Activated CD4-positive, alpha-beta T cell treated with anti-CD3 and anti-CD28 coated beads, Interleukin-2, amount 10 ng/mL, durations not matched to agents 7 days and 5 days (primary cell): ENCODE data around the gene OMP. TPM values are rescaled to one million over a fixed set of nuclear protein-coding genes. Genes with fewer than 3 reads are reported as not detected.

ENCODE experiments used
- CTCF ChIA-PET: fragments of 350-600 bp; sonication (Branson Sonifier 250); formaldehyde crosslinking; loops from one replicate; lab custom pipeline; 2021; ENCODE audit warnings: antibody characterized with exemption; lab: Charles Lee
- POLR2A ChIA-PET: fragments of 350-600 bp; sonication (Branson Sonifier 250); formaldehyde crosslinking; loops from one replicate; lab custom pipeline; 2021; ENCODE audit warnings: antibody characterized with exemption; lab: Charles Lee
- DNase-seq: peaks from one replicate; pipeline ENCODE4 v3.0.0-alpha.2; 2020
- H3K27ac Mint-ChIP-seq: one replicate; pipeline ENCODE4 v1.8.0; 2021; ENCODE audit warnings: mild to moderate bottlenecking, moderate library complexity, mixed read lengths
- H3K27me3 Mint-ChIP-seq: one replicate; pipeline ENCODE4 v1.8.0; 2021; ENCODE audit warnings: mixed read lengths
- H3K36me3 Mint-ChIP-seq: one replicate; pipeline ENCODE4 v1.8.0; 2021; ENCODE audit warnings: low read depth, mixed read lengths
- H3K4me1 Mint-ChIP-seq: one replicate; pipeline ENCODE4 v1.8.0; 2021; ENCODE audit warnings: mixed read lengths
- H3K4me3 Mint-ChIP-seq: one replicate; pipeline ENCODE4 v1.8.0; 2021; ENCODE audit warnings: mild to moderate bottlenecking, moderate library complexity, mixed read lengths
- H3K9me3 Mint-ChIP-seq: one replicate; pipeline ENCODE4 v1.8.0; 2021; ENCODE audit warnings: mixed read lengths
- total RNA-seq, 2 experiments: library from RNA; stranded (reverse); gene quantifications; one replicate each; pipeline ENCODE4 v1.2.3, GENCODE V29; 2021

OMP gene
- total RNA-seq, 2 experiments from 2014 or later, result not detected

GRCh38 chr11:77071671-77072605 is 30.7 kb upstream of the OMP start:
- DNase-seq, result no peak
- Mint-ChIP-seq H3K4me3 (no peak overlapping the region), H3K9me3 (no peaks in the 10 kb centered on the region), H3K36me3 (no peaks in the 10 kb centered on the region), H3K27me3 (peaks cover 5% of the 10 kb centered on the region), H3K4me1 (peaks cover 19% of the 10 kb centered on the region), H3K27ac (no peak overlapping the region)
- CTCF ChIA-PET, result interaction anchor here (2.2 kb wide), 1 partner anchor 11 kb away, joined by 9 read pairs; no protein-coding TSS in a partner anchor
- POLR2A ChIA-PET, result no interaction called here

GRCh38 chr11:77072851-77073327 is 29.8 kb upstream of the OMP start:
- no peak for DNase-seq
- no peak overlapping the region for H3K27ac Mint-ChIP-seq
- no peak overlapping the region for H3K4me3 Mint-ChIP-seq
- no peaks in the 10 kb centered on the region for H3K9me3 Mint-ChIP-seq
- no peaks in the 10 kb centered on the region for H3K36me3 Mint-ChIP-seq
- peaks cover 8% of the 10 kb centered on the region for H3K27me3 Mint-ChIP-seq
- ChIA-PET POLR2A (no interaction called here), CTCF (interaction anchor here (2.2 to 2.4 kb wide), 2 partner anchors 10 to 18 kb away, joined by 8 to 9 read pairs; no protein-coding TSS in a partner anchor)
- peaks cover 19% of the 10 kb centered on the region for H3K4me1 Mint-ChIP-seq

DNA sequence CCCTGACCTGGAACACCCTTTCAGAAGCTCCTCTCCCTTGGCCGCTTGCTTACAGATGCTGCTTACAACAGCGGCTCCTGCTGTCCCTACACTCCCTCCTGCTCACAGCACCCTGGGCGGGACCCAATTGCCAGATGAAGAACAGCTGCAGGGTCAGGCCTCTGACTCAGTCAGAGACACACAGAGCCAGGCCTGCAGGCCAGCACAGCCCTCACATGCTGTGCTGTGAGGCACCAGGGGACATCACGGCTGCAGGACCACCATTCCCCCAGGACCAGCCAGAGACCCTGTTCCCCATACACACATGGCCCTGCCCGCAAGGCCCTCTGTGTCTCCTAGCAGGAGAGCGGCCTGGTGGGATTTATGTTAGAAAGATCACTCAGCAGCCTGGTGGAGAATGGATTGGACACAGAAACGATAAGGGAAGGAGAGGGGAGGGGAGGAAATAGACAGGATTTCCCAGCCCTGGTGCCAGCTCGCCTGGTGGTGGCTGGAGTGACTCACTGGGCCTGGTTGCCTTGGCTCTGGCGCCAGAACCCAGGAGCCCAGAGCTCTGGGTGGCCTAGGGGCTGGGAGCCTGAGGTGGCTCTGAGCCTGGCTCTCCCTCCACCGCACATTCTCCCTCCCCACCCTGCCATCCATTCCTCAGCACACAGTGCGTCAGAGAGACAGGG is 29.2 kb upstream of the OMP start:
- Mint-ChIP-seq H3K36me3 (no peaks in the 10 kb centered on the region), H3K4me1 (peaks cover 19% of the 10 kb centered on the region), H3K27ac (no peak overlapping the region), H3K9me3 (no peaks in the 10 kb centered on the region), H3K27me3 (peaks cover 9% of the 10 kb centered on the region), H3K4me3 (no peak overlapping the region)
- no peak for DNase-seq
- ChIA-PET CTCF (interaction anchor here (2.2 to 2.4 kb wide), 2 partner anchors 9 to 17 kb away, joined by 8 to 9 read pairs; no protein-coding TSS in a partner anchor), POLR2A (no interaction called here)

GRCh38 chr11:77074205-77074604 is 28.4 kb upstream of the OMP start:
- ChIA-PET POLR2A (no interaction called here), CTCF (interaction anchor here (0.9 to 2.4 kb wide), 3 partner anchors 8 to 16 kb away, joined by 3 to 9 read pairs (median 8); no protein-coding TSS in a partner anchor)
- no peaks in the 10 kb centered on the region for H3K36me3 Mint-ChIP-seq
- no peak overlapping the region for H3K27ac Mint-ChIP-seq
- peaks cover 11% of the 10 kb centered on the region for H3K27me3 Mint-ChIP-seq
- no peaks in the 10 kb centered on the region for H3K9me3 Mint-ChIP-seq
- H3K4me3 Mint-ChIP-seq, result no peak overlapping the region
- peaks cover 19% of the 10 kb centered on the region for H3K4me1 Mint-ChIP-seq
- no peak for DNase-seq

DNA sequence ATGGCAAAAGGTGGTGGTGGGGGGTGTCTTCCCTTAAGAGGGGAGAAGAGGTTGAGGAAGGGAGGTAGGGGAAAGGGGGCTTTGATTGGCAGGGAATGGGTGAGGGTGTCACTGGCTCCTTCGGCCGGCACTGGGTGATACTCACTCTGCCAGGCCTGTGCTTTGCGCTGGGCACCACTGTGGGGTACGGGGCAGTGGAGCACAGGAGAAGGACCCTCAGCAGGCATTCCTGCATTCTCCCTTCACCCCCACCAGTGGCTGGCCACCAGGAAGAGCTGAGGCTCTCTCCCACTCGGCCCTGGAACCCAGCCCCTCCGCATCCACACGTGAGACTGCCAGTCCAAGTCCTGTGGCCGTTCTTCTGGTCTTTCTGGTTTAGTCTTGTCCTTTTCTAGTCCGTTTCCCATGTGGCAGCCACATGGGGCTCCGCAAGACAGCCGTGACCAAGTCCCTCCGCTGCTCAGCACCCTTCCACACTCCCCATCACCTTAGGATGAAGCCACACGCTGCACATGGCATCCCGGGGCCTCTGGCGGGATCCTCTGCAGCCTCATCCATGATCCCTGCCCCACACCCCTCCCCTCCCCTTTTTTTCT is 27.9 kb upstream of the OMP start:
- Mint-ChIP-seq H3K4me1 (peaks cover 20% of the 10 kb centered on the region), H3K9me3 (no peaks in the 10 kb centered on the region), H3K27ac (no peak overlapping the region), H3K4me3 (no peak overlapping the region), H3K36me3 (no peaks in the 10 kb centered on the region), H3K27me3 (peaks cover 11% of the 10 kb centered on the region)
- ChIA-PET CTCF (interaction anchor here (0.9 to 2.4 kb wide), 4 partner anchors 8 to 27 kb away, joined by 3 to 9 read pairs (median 8); no protein-coding TSS in a partner anchor), POLR2A (no interaction called here)
- DNase-seq, result no peak

- no peak overlapping the region for H3K27ac Mint-ChIP-seq
- no peaks in the 10 kb centered on the region for H3K9me3 Mint-ChIP-seq
- no peak for DNase-seq
- ChIA-PET CTCF (interaction anchor here (1.2 kb wide), 1 partner anchor 28 kb away, joined by 7 read pairs; no protein-coding TSS in a partner anchor), POLR2A (no interaction called here)
- no peak overlapping the region for H3K4me3 Mint-ChIP-seq
- H3K27me3 Mint-ChIP-seq, result peaks cover 11% of the 10 kb centered on the region
- H3K36me3 Mint-ChIP-seq, result no peaks in the 10 kb centered on the region
- peaks cover 22% of the 10 kb centered on the region for H3K4me1 Mint-ChIP-seq
Measured at GRCh38 chr11:77075425-77075905, 27.2 kb upstream of the OMP start.

- Mint-ChIP-seq H3K27me3 (peaks cover 11% of the 10 kb centered on the region), H3K36me3 (no peaks in the 10 kb centered on the region), H3K9me3 (no peaks in the 10 kb centered on the region), H3K4me1 (peaks cover 23% of the 10 kb centered on the region), H3K27ac (no peak overlapping the region), H3K4me3 (no peak overlapping the region)
- CTCF ChIA-PET, result interaction anchor here (0.7 to 1.9 kb wide), 2 partner anchors 10 to 11 kb away, joined by 3 to 10 read pairs; no protein-coding TSS in a partner anchor
- POLR2A ChIA-PET, result interaction anchor here (0.6 kb wide), 1 partner anchor 39 kb away, joined by 3 read pairs; no protein-coding TSS in a partner anchor
- DNase-seq, result no peak
Measured at GRCh38 chr11:77079666-77080065, 23.0 kb upstream of the OMP start.

GRCh38 chr11:77080643-77081210 is 21.9 kb upstream of the OMP start:
- no peaks in the 10 kb centered on the region for H3K9me3 Mint-ChIP-seq
- peaks cover 23% of the 10 kb centered on the region for H3K4me1 Mint-ChIP-seq
- H3K36me3 Mint-ChIP-seq, result no peaks in the 10 kb centered on the region
- H3K27me3 Mint-ChIP-seq, result peaks cover 11% of the 10 kb centered on the region
- no peak overlapping the region for H3K4me3 Mint-ChIP-seq
- H3K27ac Mint-ChIP-seq, result peak overlapping the region; percentile 25
- no peak for DNase-seq
- ChIA-PET CTCF (interaction anchor here (0.7 to 1.9 kb wide), 3 partner anchors 10 to 14 kb away, joined by 3 to 10 read pairs (median 5); partner anchors contain the start of gene CAPN5), POLR2A (interaction anchor here (0.8 kb wide), 1 partner anchor 33 kb away, joined by 4 read pairs; no protein-coding TSS in a partner anchor)

GRCh38 chr11:77081381-77081851 is 21.2 kb upstream of the OMP start:
- Mint-ChIP-seq H3K4me1 (peaks cover 23% of the 10 kb centered on the region), H3K36me3 (no peaks in the 10 kb centered on the region), H3K9me3 (no peaks in the 10 kb centered on the region), H3K27ac (peak overlapping the region; percentile 99), H3K4me3 (no peak overlapping the region), H3K27me3 (peaks cover 9% of the 10 kb centered on the region)
- POLR2A ChIA-PET, result interaction anchor here (0.5 kb wide), 1 partner anchor 331 kb away, joined by 3 read pairs; no protein-coding TSS in a partner anchor
- DNase-seq, result no peak
- CTCF ChIA-PET, result interaction anchor here (0.7 to 1.9 kb wide), 3 partner anchors 9 to 15 kb away, joined by 3 to 16 read pairs (median 10); partner anchors contain the start of gene CAPN5

DNA sequence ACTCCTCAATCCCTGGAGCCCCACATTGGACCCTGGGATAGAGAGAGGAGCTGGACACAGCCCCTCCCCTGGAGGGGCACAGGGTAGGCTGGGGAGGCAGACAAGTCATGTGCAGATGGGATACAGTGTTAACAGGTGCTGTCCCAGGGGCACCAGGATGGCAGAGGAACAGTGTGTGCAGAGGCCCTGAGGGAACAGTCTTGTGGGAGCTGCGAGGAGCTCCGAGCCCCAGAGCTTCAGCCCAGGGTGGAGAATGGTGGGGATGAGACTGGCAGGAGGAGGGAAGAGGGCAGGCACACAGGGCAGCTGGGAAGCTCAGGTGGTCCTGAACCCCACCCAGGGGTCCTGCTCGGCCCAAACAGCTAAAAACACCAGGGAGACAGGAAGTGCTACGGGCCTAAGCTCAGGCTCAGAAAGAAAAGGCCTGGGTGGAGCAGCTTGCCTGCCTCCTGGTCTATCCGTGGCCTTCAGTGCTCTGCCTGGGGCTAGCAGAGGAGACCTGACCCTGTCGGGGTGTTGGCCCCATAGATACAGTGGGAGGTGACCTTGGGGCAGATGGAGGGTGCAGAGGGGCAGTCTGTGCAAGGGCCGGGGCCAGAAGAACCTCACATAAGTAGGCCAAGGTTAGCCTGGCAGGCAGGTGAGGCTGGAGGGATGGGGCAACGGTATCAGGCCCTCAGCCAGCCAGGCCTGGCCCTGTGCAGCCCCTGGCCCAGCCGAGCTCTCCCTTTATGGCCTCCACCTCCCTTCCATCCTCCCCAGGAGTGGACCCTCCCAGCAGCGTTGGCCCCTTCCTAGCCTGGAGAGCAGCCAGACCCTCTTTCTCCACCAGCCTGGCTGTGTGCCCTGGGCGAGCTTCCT is 20.4 kb upstream of the OMP start:
- peaks cover 23% of the 10 kb centered on the region for H3K4me1 Mint-ChIP-seq
- no peaks in the 10 kb centered on the region for H3K36me3 Mint-ChIP-seq
- peaks cover 8% of the 10 kb centered on the region for H3K27me3 Mint-ChIP-seq
- POLR2A ChIA-PET, result interaction anchor here (0.5 to 1.5 kb wide), 2 partner anchors 9 to 330 kb away, joined by 3 read pairs; no protein-coding TSS in a partner anchor
- CTCF ChIA-PET, result interaction anchor here (0.6 to 2.0 kb wide), 4 partner anchors 9 to 232 kb away, joined by 3 to 16 read pairs (median 6); no protein-coding TSS in a partner anchor
- H3K9me3 Mint-ChIP-seq, result no peaks in the 10 kb centered on the region
- no peak for DNase-seq
- H3K27ac Mint-ChIP-seq, result peak overlapping the region; percentile 99
- peak overlapping the region; percentile 63 for H3K4me3 Mint-ChIP-seq
